Right atrium auricular region (tissue), 2 donors: Measurements from ENCODE around the gene KRIT1. TPM values are rescaled to one million over a fixed set of nuclear protein-coding genes. Genes with fewer than 3 reads are reported as not detected.

Experiments used
- DNase-seq: peaks from one replicate; pipeline ENCODE4 v3.0.0-alpha.2; 2019; ENCODE audit warnings: low spot score
- H3K27ac ChIP-seq, 2 donors: fragments of 200-600 bp; sonication (generic); 1 replicate in 1 of 2; 2 replicates in 1 of 2; pipeline ENCODE4 v1.5.1; 2016 to 2019
- H3K27me3 ChIP-seq, 2 donors: fragments of 200-600 bp; sonication (generic); one replicate each; pipeline versions ENCODE4 v1.5.1 to v1.6.0; 2017 to 2019
- H3K36me3 ChIP-seq: fragments of 200-600 bp; sonication (generic); one replicate; pipeline ENCODE4 v1.5.1; 2016
- H3K4me1 ChIP-seq, 2 donors: fragments of 200-600 bp; sonication (generic); one replicate each; pipeline versions ENCODE4 v1.5.1 to v1.6.0; 2017 to 2019
- H3K4me3 ChIP-seq, 2 donors: fragments of 200-600 bp; sonication (generic); 1 replicate in 1 of 2; 2 replicates in 1 of 2; pipeline ENCODE4 v1.5.1; 2017 to 2019; ENCODE audit warnings: mild to moderate bottlenecking in 1 of 2, moderate library complexity in 1 of 2
- H3K9me3 ChIP-seq, 2 donors: fragments of 200-600 bp; sonication (generic); one replicate each; pipeline ENCODE4 v1.5.1; 2019
- total RNA-seq, 2 donors: library from RNA; depleted of rRNA; stranded (reverse); fragments of >200 nt; gene quantifications; one replicate each; pipeline ENCODE4 v1.1.0, GENCODE V29; 2016
- TF ChIP-seq, protein P1 (sequence below), 2 donors: fragments of 200-600 bp; sonication (generic); IDR thresholded peaks; one replicate each; pipeline ENCODE4 v1.5.1; 2019; ENCODE audit warnings: antibody characterized with exemption in 2 of 2

The KRIT1 gene
- 10 to 100 TPM; 35.2 to 56.4 TPM for total RNA-seq

- H3K27me3 ChIP-seq: no peaks in the 10 kb centered on the region
- H3K36me3 ChIP-seq: peaks cover 11% of the 10 kb centered on the region
- H3K4me3 ChIP-seq: peak within 1 kb of the TSS; percentile 94 to 98
- peaks cover 0 to 36% of the 10 kb centered on the region in 2 donors for H3K4me1 ChIP-seq
- DNase-seq: peak; percentile 89
- no peaks in the 10 kb centered on the region for H3K9me3 ChIP-seq
- H3K27ac ChIP-seq: peak within 1 kb of the TSS; percentile 90 to 97
- TF ChIP-seq, protein P1, sequence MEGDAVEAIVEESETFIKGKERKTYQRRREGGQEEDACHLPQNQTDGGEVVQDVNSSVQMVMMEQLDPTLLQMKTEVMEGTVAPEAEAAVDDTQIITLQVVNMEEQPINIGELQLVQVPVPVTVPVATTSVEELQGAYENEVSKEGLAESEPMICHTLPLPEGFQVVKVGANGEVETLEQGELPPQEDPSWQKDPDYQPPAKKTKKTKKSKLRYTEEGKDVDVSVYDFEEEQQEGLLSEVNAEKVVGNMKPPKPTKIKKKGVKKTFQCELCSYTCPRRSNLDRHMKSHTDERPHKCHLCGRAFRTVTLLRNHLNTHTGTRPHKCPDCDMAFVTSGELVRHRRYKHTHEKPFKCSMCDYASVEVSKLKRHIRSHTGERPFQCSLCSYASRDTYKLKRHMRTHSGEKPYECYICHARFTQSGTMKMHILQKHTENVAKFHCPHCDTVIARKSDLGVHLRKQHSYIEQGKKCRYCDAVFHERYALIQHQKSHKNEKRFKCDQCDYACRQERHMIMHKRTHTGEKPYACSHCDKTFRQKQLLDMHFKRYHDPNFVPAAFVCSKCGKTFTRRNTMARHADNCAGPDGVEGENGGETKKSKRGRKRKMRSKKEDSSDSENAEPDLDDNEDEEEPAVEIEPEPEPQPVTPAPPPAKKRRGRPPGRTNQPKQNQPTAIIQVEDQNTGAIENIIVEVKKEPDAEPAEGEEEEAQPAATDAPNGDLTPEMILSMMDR (IDR thresholded peaks at IDR 0.05): peak; percentile 21 to 56
Observed at GRCh38 chr7:92245487-92246359, at the start of gene KRIT1, which contains the start of gene ANKIB1. KRIT1 (minus strand) TSS chr7:92245914; CDS start chr7:92242135, 3,779 bp downstream. ANKIB1 (plus strand) TSS chr7:92245974; CDS start chr7:92294979, 49,005 bp downstream.

- no peak for DNase-seq
- Histone ChIP-seq H3K4me3 (no peak overlapping the region), H3K27ac (peak overlapping the region in 1 of 2 donors; percentile 20), H3K4me1 (peaks cover 0 to 29% of the 10 kb centered on the region in 2 donors), H3K36me3 (no peaks in the 10 kb centered on the region), H3K9me3 (no peaks in the 10 kb centered on the region), H3K27me3 (no peaks in the 10 kb centered on the region)
- TF ChIP-seq, protein P1 (IDR thresholded peaks at IDR 0.05): no peak
Observed at GRCh38 chr7:92295391-92295790, 49.7 kb upstream of the KRIT1 start.

GRCh38 chr7:92293896-92294590 lies 48.3 kb upstream of the KRIT1 start:
- no peak for DNase-seq
- Histone ChIP-seq H3K4me3 (peak overlapping the region in 1 of 2 donors; percentile 27), H3K36me3 (no peaks in the 10 kb centered on the region), H3K27ac (peak overlapping the region in 1 of 2 donors; percentile 46), H3K4me1 (peaks cover 0 to 29% of the 10 kb centered on the region in 2 donors), H3K9me3 (no peaks in the 10 kb centered on the region), H3K27me3 (no peaks in the 10 kb centered on the region)
- TF ChIP-seq, protein P1 (IDR thresholded peaks at IDR 0.05): no peak

- no peak for DNase-seq
- H3K27ac ChIP-seq: no peak overlapping the region
- H3K9me3 ChIP-seq: no peaks in the 10 kb centered on the region
- no peak overlapping the region for H3K4me3 ChIP-seq
- no peaks in the 10 kb centered on the region for H3K27me3 ChIP-seq
- H3K4me1 ChIP-seq: peaks cover 0 to 29% of the 10 kb centered on the region in 2 donors
- no peaks in the 10 kb centered on the region for H3K36me3 ChIP-seq
- TF ChIP-seq, protein P1 (IDR thresholded peaks at IDR 0.05): no peak
Observed at GRCh38 chr7:92292981-92293380, 47.3 kb upstream of the KRIT1 start.

DNA sequence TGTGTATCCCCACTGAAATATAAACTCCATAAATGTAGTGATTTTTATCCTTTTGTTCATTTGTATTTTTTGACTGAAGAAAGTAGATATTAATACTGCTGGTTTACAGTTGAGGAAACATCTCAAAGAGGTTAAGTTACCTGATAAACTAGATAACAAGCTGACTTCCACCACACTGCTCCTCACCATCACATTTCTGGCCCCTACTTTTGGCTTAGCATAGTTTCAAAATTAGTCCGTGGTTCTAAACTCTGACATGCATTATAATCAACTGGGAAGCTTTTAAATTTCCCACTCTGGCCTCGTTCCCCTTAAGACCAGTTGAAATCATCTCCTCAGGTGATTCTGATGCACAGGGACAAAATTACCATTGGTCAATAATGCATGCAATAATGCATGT lies 43.6 kb upstream of the KRIT1 start:
- no peak for DNase-seq

More for the DNA sequence above, 43.6 kb upstream of the KRIT1 start:
- Histone ChIP-seq H3K36me3 (no peaks in the 10 kb centered on the region), H3K4me1 (peaks cover 0 to 16% of the 10 kb centered on the region in 2 donors), H3K27ac (no peak overlapping the region), H3K4me3 (no peak overlapping the region), H3K9me3 (no peaks in the 10 kb centered on the region), H3K27me3 (no peaks in the 10 kb centered on the region)
- TF ChIP-seq, protein P1 (IDR thresholded peaks at IDR 0.05): no peak
